GM12878 (cell line): ENCODE data around the gene CCDC74B. TPM values are rescaled to one million over a fixed set of nuclear protein-coding genes. Genes with fewer than 3 reads are reported as not detected.
"Not testable (repeated sequence)": the region's sequence is repeated elsewhere in the genome, so short reads cannot be mapped to it uniquely, and the experiment has no call there.

ENCODE experiments used
- ATAC-seq: fragments of 200-7000 bp; cut with Tn5 transposase; 3 replicates; pipeline ENCODE4 v1.9.1; 2020; ENCODE audit warnings: mild to moderate bottlenecking, moderate library complexity
- BruUV-seq: library from RNA; stranded (reverse); fragments of 400-500 nt; replicated peaks from 2 replicates; lab custom pipeline; 2021; lab: Mats Ljungman, UMichigan
- CTCF ChIA-PET: fragments of 300-600 bp; sonication (Branson Sonifier 250); formaldehyde crosslinking; extraction: SDS; loops from one replicate; lab custom pipeline; 2021; ENCODE audit warnings: inconsistent platforms; lab: Yijun Ruan, JAX
- POLR2A ChIA-PET: fragments of 350-600 bp; formaldehyde crosslinking; extraction: SDS; loops from one replicate; lab custom pipeline; 2021; ENCODE audit warnings: inconsistent platforms; lab: Charles Lee
- RAD21 ChIA-PET: fragments of 300-600 bp; sonication (Branson Sonifier 250); formaldehyde crosslinking; loops from one replicate; lab custom pipeline; 2023; ENCODE audit warnings: antibody characterized with exemption; ENCODE audit not compliant: unreplicated experiment; lab: Charles Lee
- SMC1A ChIA-PET: fragments of 300-600 bp; sonication (Branson Sonifier 250); formaldehyde crosslinking; loops from one replicate; lab custom pipeline; 2023; ENCODE audit not compliant: unreplicated experiment, uncharacterized antibody; lab: Charles Lee
- DNase-seq: peaks from one replicate; pipeline ENCODE4 v3.0.0-alpha.2; 2011; ENCODE audit warnings: low read depth, low spot score
- FAIRE-seq: peaks from 3 replicates; lab custom pipeline; 2011; peaks lifted over from hg19 to GRCh38; lab: Jason Lieb, UNC
- H2AFZ ChIP-seq: 2 replicates; pipeline ENCODE4 v1.6.0; 2011; ENCODE audit warnings: low read depth, low read length, control low read depth; ENCODE audit not compliant: control insufficient read depth
- H3K27ac ChIP-seq: 2 replicates; pipeline ENCODE4 v1.5.1; 2011; ENCODE audit warnings: control low read depth; ENCODE audit not compliant: control insufficient read depth, insufficient read depth
- H3K27me3 ChIP-seq, 2 experiments: replicated peaks in 1 of 2; 2 replicates each; pipeline versions ENCODE4 v1.6.0 to v1.6.1; 2011; ENCODE audit warnings: low read length in 1 of 2; ENCODE audit not compliant: control insufficient read depth in 2 of 2, insufficient read depth in 2 of 2
- H3K36me3 ChIP-seq, 2 experiments: 2 replicates each; pipeline ENCODE4 v1.5.1; 2011; ENCODE audit warnings: low read length in 1 of 2; ENCODE audit not compliant: control insufficient read depth in 2 of 2, insufficient read depth in 2 of 2
- H3K4me1 ChIP-seq: 2 replicates; pipeline ENCODE4 v1.6.1; 2011; ENCODE audit warnings: mild to moderate bottlenecking, low read length, moderate library complexity, mixed read lengths; ENCODE audit not compliant: control insufficient read depth, insufficient read depth
- H3K4me2 ChIP-seq: 2 replicates; pipeline ENCODE4 v1.6.0; 2011; ENCODE audit warnings: control low read depth; ENCODE audit not compliant: control insufficient read depth, insufficient read depth
- H3K4me3 ChIP-seq: fragments of 200-600 bp; sonication (generic); 2 replicates; pipeline ENCODE4 v1.5.1; 2016
- H3K79me2 ChIP-seq: 2 replicates; pipeline ENCODE4 v1.6.0; 2011; ENCODE audit warnings: low read length; ENCODE audit not compliant: control insufficient read depth, insufficient read depth
- H3K9ac ChIP-seq: 2 replicates; pipeline ENCODE4 v1.8.0; 2011; ENCODE audit warnings: low read length, control low read depth, mixed read lengths; ENCODE audit not compliant: control insufficient read depth, insufficient read depth
- H3K9me3 ChIP-seq: replicated peaks from 3 replicates; pipeline ENCODE4 v1.5.1; 2011; ENCODE audit warnings: mild to moderate bottlenecking, low read length; ENCODE audit not compliant: control insufficient read depth, insufficient read depth
- H4K20me1 ChIP-seq: 2 replicates; pipeline ENCODE4 v1.6.0; 2011; ENCODE audit not compliant: control insufficient read depth, insufficient read depth
- GATAD2B ChIP-seq: fragments of 450-650 bp; conservative IDR thresholded peaks from 2 replicates; pipeline ENCODE4 v1.6.1; 2017; ENCODE audit warnings: low read depth, mild to moderate bottlenecking, moderate library complexity
- JUNB ChIP-seq: IDR thresholded peaks from 2 replicates; pipeline ENCODE4 v1.6.1; 2016; ENCODE audit warnings: antibody characterized with exemption, mild to moderate bottlenecking
- ZNF622 ChIP-seq: fragments of 450-650 bp; IDR thresholded peaks from 2 replicates; pipeline ENCODE4 v1.6.1; 2017; ENCODE audit warnings: mild to moderate bottlenecking, inconsistent platforms
- WGBS: methylation state at CpG from one replicate; pipeline ENCODE4 v1.1.6; 2016; ENCODE audit warnings: low lambda C conversion rate; ENCODE audit not compliant: insufficient replicate concordance, insufficient coverage; ENCODE audit errors: missing lambda C conversion rate; 5-methylcytosine and 5-hydroxymethylcytosine counted together
- in situ Hi-C: fragments of 300-500 bp; cut with MboI; formaldehyde crosslinking; loops from 9 replicates; pipeline ENCODE4 v1.14.3; 2018; ENCODE audit warnings: mixed read lengths
- intact Hi-C: fragments of 100-400 bp; cut with micrococcal nuclease; formaldehyde crosslinking; loops from one replicate; pipeline ENCODE4 v1.14.2; 2022; ENCODE audit not compliant: unreplicated experiment
- polyA plus RNA-seq, 11 experiments: library from polyadenylated mRNA; depleted of rRNA in 4 of 11; unstranded in 6 of 11; stranded (reverse) in 5 of 11; fragments of >200 nt; fragmentation: Nextera tagmentation in 4 of 11; fragmentation: Illumina TruSeq in 1 of 11; extraction: Ambion mirVana in 4 of 11; extraction: Trizol in 1 of 11; gene quantifications; 1 replicate in 1 of 11; 2 replicates in 10 of 11; pipeline versions ENCODE4 v1.2.1 to v1.2.3, GENCODE V29; 2011 to 2016; ENCODE audit warnings: inconsistent platforms in 2 of 11, missing spikeins in 2 of 11, low read depth in 1 of 11
- total RNA-seq, 4 experiments: library from RNA; depleted of rRNA in 3 of 4; stranded (reverse); fragments of >200 nt in 3 of 4; fragmentation: Illumina TruSeq in 1 of 4; extraction: Trizol in 1 of 4; gene quantifications; 2 replicates each; pipeline versions ENCODE4 v1.2.1 to v1.2.3, GENCODE V29; 2013 to 2021
- TF ChIP-seq, protein P1 (sequence below): fragments of 150-350 bp; IDR thresholded peaks from 2 replicates; pipeline ENCODE4 v1.6.1; 2014; ENCODE audit warnings: mild to moderate bottlenecking, low read depth, low read length
- TF ChIP-seq, protein P2 (sequence below): IDR thresholded peaks from 2 replicates; pipeline ENCODE4 v1.6.1; 2012; ENCODE audit warnings: improper control_type of control experiment, low read depth, low read length; ENCODE audit not compliant: insufficient replicate concordance
- TF ChIP-seq, protein P3 (sequence below): IDR thresholded peaks from 2 replicates; pipeline ENCODE4 v1.6.1; 2012; ENCODE audit warnings: mild to moderate bottlenecking, low read depth, low read length

CCDC74B gene
- total and polyA plus RNA-seq, 10 of the 15 experiments (the other 5 are each of a cell fraction or from before 2014, with no cell fraction given), result 0.52 to 21.2 (median 9.7) TPM

DNA sequence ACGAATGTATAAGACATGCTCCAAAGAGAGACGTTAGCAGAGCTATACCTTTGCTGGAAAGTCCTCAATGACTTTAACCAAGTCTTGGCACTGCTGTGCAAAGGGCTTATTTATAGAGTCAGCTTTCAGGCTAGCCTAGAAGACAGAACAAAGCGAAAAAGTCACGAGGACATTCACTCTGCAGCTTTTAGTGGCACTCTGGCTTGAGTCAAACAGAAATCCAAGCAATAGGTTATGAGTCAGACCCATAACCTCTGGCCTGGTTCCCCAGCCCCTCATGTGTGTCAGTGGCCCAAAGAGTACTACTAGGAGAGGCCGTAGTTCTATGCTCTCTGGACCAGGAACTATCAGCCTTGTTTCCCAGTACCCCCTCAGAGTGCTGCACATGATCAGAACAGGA lies 30.0 kb upstream of the CCDC74B start:
- H3K4me1 ChIP-seq, intact Hi-C loops, SMC1A ChIA-PET, H3K27me3 ChIP-seq, H3K27ac ChIP-seq, H3K4me2 ChIP-seq, BruUV-seq, CTCF ChIA-PET, H3K4me3 ChIP-seq, POLR2A ChIA-PET, H4K20me1 ChIP-seq, in situ Hi-C loops, H3K9me3 ChIP-seq, H3K9ac ChIP-seq, H2AFZ ChIP-seq, RAD21 ChIA-PET: not testable (repeated sequence)
- H3K36me3 ChIP-seq, result peaks cover 5 to 11% of the 10 kb centered on the region in 2 experiments
- H3K79me2 ChIP-seq, result peaks cover 24% of the 10 kb centered on the region
- peak; percentile 30; the same call in 1 of the 2 replicates for TF ChIP-seq JUNB
- peak; percentile 97 for FAIRE-seq
- peak; percentile 11 for DNase-seq
- 4% methylated on average over 5 of the region's 5 CpGs for WGBS
- peak; percentile 83 for ATAC-seq

DNA sequence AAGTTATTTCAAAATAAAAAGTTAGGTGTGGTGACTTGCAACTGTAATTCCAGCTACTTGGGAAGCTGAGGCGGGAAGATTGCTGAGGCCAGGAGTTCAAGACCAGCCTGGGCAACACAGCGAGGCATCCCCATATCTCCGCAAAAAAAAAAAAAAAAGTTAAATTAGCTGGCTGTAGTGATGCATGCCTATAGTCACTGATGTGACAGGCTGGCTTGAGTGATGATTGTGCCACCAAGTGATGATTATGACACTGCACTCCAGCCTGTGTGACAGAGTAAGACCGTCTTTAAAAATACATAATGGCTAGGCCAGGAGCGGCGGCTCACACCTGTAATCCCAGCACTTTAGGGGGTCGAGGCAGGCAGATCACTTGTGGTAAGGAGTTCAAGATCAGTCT lies 25.0 kb upstream of the CCDC74B start:
- no peaks in the 10 kb centered on the region for H3K27me3 ChIP-seq
- no peak overlapping the region for H3K27ac ChIP-seq
- H2AFZ ChIP-seq, result no peak overlapping the region
- no peak overlapping the region for H3K4me2 ChIP-seq
- peaks cover 11 to 16% of the 10 kb centered on the region in 2 experiments for H3K36me3 ChIP-seq
- H3K9me3 ChIP-seq, result no peaks in the 10 kb centered on the region
- no peak overlapping the region for H3K4me3 ChIP-seq
- ChIA-PET RAD21 (no interaction called here), CTCF (interaction anchor here (1.2 to 1.6 kb wide), 2 partner anchors 161 to 163 kb away, joined by 3 read pairs; no protein-coding TSS in a partner anchor), POLR2A (no interaction called here), SMC1A (no interaction called here)
- ATAC-seq (no peak), FAIRE-seq (no peak), DNase-seq (no peak)
- no peaks in the 10 kb centered on the region; the same call in 1 of the 2 replicates for H3K79me2 ChIP-seq
- H3K4me1 ChIP-seq, result no peaks in the 10 kb centered on the region
- H3K9ac ChIP-seq, result no peak overlapping the region
- H4K20me1 ChIP-seq, result no peaks in the 10 kb centered on the region
- intact Hi-C loops, result no loop called here
- 95% methylated on average over 7 of the region's 7 CpGs for WGBS
- BruUV-seq, result no TSS peak
- in situ Hi-C loops, result no loop called here
- TF ChIP-seq GATAD2B (no peak), ZNF622 (no peak)
- TF ChIP-seq, protein P1, sequence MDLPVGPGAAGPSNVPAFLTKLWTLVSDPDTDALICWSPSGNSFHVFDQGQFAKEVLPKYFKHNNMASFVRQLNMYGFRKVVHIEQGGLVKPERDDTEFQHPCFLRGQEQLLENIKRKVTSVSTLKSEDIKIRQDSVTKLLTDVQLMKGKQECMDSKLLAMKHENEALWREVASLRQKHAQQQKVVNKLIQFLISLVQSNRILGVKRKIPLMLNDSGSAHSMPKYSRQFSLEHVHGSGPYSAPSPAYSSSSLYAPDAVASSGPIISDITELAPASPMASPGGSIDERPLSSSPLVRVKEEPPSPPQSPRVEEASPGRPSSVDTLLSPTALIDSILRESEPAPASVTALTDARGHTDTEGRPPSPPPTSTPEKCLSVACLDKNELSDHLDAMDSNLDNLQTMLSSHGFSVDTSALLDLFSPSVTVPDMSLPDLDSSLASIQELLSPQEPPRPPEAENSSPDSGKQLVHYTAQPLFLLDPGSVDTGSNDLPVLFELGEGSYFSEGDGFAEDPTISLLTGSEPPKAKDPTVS, result no peak
- TF ChIP-seq, protein P2, sequence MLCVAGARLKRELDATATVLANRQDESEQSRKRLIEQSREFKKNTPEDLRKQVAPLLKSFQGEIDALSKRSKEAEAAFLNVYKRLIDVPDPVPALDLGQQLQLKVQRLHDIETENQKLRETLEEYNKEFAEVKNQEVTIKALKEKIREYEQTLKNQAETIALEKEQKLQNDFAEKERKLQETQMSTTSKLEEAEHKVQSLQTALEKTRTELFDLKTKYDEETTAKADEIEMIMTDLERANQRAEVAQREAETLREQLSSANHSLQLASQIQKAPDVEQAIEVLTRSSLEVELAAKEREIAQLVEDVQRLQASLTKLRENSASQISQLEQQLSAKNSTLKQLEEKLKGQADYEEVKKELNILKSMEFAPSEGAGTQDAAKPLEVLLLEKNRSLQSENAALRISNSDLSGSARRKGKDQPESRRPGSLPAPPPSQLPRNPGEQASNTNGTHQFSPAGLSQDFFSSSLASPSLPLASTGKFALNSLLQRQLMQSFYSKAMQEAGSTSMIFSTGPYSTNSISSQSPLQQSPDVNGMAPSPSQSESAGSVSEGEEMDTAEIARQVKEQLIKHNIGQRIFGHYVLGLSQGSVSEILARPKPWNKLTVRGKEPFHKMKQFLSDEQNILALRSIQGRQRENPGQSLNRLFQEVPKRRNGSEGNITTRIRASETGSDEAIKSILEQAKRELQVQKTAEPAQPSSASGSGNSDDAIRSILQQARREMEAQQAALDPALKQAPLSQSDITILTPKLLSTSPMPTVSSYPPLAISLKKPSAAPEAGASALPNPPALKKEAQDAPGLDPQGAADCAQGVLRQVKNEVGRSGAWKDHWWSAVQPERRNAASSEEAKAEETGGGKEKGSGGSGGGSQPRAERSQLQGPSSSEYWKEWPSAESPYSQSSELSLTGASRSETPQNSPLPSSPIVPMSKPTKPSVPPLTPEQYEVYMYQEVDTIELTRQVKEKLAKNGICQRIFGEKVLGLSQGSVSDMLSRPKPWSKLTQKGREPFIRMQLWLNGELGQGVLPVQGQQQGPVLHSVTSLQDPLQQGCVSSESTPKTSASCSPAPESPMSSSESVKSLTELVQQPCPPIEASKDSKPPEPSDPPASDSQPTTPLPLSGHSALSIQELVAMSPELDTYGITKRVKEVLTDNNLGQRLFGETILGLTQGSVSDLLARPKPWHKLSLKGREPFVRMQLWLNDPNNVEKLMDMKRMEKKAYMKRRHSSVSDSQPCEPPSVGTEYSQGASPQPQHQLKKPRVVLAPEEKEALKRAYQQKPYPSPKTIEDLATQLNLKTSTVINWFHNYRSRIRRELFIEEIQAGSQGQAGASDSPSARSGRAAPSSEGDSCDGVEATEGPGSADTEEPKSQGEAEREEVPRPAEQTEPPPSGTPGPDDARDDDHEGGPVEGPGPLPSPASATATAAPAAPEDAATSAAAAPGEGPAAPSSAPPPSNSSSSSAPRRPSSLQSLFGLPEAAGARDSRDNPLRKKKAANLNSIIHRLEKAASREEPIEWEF, result no peak
- TF ChIP-seq, protein P3, sequence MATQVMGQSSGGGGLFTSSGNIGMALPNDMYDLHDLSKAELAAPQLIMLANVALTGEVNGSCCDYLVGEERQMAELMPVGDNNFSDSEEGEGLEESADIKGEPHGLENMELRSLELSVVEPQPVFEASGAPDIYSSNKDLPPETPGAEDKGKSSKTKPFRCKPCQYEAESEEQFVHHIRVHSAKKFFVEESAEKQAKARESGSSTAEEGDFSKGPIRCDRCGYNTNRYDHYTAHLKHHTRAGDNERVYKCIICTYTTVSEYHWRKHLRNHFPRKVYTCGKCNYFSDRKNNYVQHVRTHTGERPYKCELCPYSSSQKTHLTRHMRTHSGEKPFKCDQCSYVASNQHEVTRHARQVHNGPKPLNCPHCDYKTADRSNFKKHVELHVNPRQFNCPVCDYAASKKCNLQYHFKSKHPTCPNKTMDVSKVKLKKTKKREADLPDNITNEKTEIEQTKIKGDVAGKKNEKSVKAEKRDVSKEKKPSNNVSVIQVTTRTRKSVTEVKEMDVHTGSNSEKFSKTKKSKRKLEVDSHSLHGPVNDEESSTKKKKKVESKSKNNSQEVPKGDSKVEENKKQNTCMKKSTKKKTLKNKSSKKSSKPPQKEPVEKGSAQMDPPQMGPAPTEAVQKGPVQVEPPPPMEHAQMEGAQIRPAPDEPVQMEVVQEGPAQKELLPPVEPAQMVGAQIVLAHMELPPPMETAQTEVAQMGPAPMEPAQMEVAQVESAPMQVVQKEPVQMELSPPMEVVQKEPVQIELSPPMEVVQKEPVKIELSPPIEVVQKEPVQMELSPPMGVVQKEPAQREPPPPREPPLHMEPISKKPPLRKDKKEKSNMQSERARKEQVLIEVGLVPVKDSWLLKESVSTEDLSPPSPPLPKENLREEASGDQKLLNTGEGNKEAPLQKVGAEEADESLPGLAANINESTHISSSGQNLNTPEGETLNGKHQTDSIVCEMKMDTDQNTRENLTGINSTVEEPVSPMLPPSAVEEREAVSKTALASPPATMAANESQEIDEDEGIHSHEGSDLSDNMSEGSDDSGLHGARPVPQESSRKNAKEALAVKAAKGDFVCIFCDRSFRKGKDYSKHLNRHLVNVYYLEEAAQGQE, result no peak
